Measurements from ENCODE around the gene SCD5.

DNA sequence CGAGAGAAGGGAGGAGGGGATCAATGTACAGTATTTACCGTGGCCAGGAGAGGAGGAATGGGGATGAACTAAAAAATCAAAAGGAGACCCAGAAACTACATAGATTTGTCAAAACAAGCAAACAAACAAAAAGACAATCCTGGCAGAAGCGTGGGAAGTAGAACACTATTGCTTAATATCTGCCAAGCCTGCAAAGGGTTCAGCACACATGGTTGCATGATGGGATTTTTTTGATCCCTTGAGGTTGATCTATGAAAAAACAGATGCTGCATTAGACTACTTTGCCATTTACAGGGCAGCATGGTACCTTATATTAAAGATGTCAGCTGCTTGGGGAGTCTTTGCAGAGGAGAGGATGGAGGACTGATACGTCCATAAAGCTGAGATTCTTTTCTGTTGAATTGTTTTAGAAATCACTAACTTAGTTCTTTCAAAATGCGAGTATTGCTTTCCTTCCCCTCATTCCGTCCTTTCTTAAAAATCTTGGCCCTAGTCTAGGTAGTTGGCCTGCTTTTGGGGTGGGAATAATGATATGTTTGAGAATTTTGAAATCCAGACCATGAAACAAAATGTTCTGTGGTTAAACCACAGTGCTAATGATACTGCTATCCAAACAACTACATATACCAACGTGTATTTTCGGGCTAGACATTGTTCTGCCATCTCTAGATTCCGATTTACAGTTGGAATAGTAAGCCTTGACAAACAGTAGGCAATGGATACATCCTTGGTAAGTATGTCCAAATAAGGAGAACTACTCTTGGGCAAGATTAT is 197.2 kb downstream of the SCD5 start:
- TF ChIP-seq CTCF (IDR thresholded peaks at IDR 0.05) (no peak), EZH2 (IDR thresholded peaks at IDR 0.05; ENCODE audit: borderline replicate concordance, insufficient read depth, low read depth, low read length, poor library complexity, severe bottlenecking) (no peak)

All from B cell (primary cell).